ENCODE results near the gene MAK.
"Not testable (repeated sequence)": the region's sequence is repeated elsewhere in the genome, so short reads cannot be mapped to it uniquely, and the experiment has no call there.

Gene MAK

GRCh38 chr6:10852361-10852960 is 14.1 kb upstream of the MAK start:
- FAIRE-seq: no peak

- FAIRE-seq: no peak
Observed at GRCh38 chr6:10850728-10851127, 12.4 kb upstream of the MAK start.

- no peak for FAIRE-seq
Observed at GRCh38 chr6:10849901-10850300, 11.6 kb upstream of the MAK start.

- no peak for FAIRE-seq
Observed at GRCh38 chr6:10847684-10848083, 9.3 kb upstream of the MAK start.

GRCh38 chr6:10843554-10843953 is 5.2 kb upstream of the MAK start:
- FAIRE-seq: no peak

- peak; percentile 33 for FAIRE-seq
Observed at GRCh38 chr6:10838794-10839333, 525 bp upstream of the MAK start.

GRCh38 chr6:10837622-10837994 is 731 bp downstream of the MAK start:
- FAIRE-seq: no peak

GRCh38 chr6:10837009-10837621 is 1.2 kb downstream of the MAK start:
- no peak for FAIRE-seq

- no peak for FAIRE-seq
Observed at GRCh38 chr6:10834823-10835222, 3.5 kb downstream of the MAK start.

- FAIRE-seq: no peak
Observed at GRCh38 chr6:10831609-10832008, 6.7 kb downstream of the MAK start.

GRCh38 chr6:10824819-10825218 is 13.5 kb downstream of the MAK start:
- no peak for FAIRE-seq

GRCh38 chr6:10824297-10824696 is 14.0 kb downstream of the MAK start:
- no peak for FAIRE-seq

GRCh38 chr6:10814176-10814575 is 24.2 kb downstream of the MAK start:
- not testable (repeated sequence) for FAIRE-seq

GRCh38 chr6:10809098-10809497 is 29.2 kb downstream of the MAK start:
- FAIRE-seq: no peak

GRCh38 chr6:10808376-10808775 is 30.0 kb downstream of the MAK start:
- FAIRE-seq: no peak

- peak; percentile 81 for FAIRE-seq
Observed at GRCh38 chr6:10801224-10801848, 37.0 kb downstream of the MAK start.

- no peak for FAIRE-seq
Observed at GRCh38 chr6:10800810-10801209, 37.5 kb downstream of the MAK start.

GRCh38 chr6:10794239-10794638 is 44.1 kb downstream of the MAK start:
- no peak for FAIRE-seq

- no peak for FAIRE-seq
Observed at GRCh38 chr6:10793695-10794094, 44.6 kb downstream of the MAK start.

GRCh38 chr6:10793035-10793434 is 45.3 kb downstream of the MAK start:
- no peak for FAIRE-seq

GRCh38 chr6:10792101-10792500 is 46.2 kb downstream of the MAK start:
- no peak for FAIRE-seq

GRCh38 chr6:10791673-10792072 is 46.7 kb downstream of the MAK start:
- no peak for FAIRE-seq

- no peak for FAIRE-seq
Observed at GRCh38 chr6:10779076-10779475, 59.3 kb downstream of the MAK start.

GRCh38 chr6:10778230-10778629 is 60.1 kb downstream of the MAK start:
- FAIRE-seq: no peak
